ENCODE results near the gene PHOSPHO2.
A peak's percentile ranks its signal among the peaks of the same experiment; 100 is the strongest.

PHOSPHO2 gene

GRCh38 chr2:169715379-169716237, 21.3 kb downstream of the PHOSPHO2 start:
- DNase-seq (ENCODE audit: low read depth in 3 of 3, low spot score in 1 of 3): no peak

GRCh38 chr2:169716238-169716886, 22.1 kb downstream of the PHOSPHO2 start:
- DNase-seq (ENCODE audit: low read depth in 3 of 3, low spot score in 1 of 3): no peak

GRCh38 chr2:169716938-169717690, 22.8 kb downstream of the PHOSPHO2 start:
- no peak for DNase-seq (ENCODE audit: low read depth in 3 of 3, low spot score in 1 of 3)

- no peak for DNase-seq (ENCODE audit: low read depth in 3 of 3, low spot score in 1 of 3)
Observed at GRCh38 chr2:169717691-169718063, 23.4 kb downstream of the PHOSPHO2 start.

- no peak for DNase-seq (ENCODE audit: low read depth in 3 of 3, low spot score in 1 of 3)
Observed at GRCh38 chr2:169718930-169719504, 24.7 kb downstream of the PHOSPHO2 start.

GRCh38 chr2:169721016-169721415, 26.7 kb downstream of the PHOSPHO2 start:
- no peak for DNase-seq (ENCODE audit: low read depth in 3 of 3, low spot score in 1 of 3)

GRCh38 chr2:169727065-169727464, 32.8 kb downstream of the PHOSPHO2 start:
- no peak for DNase-seq (ENCODE audit: low read depth in 3 of 3, low spot score in 1 of 3)

GRCh38 chr2:169729274-169729605, 35.0 kb downstream of the PHOSPHO2 start:
- DNase-seq (ENCODE audit: low read depth in 3 of 3, low spot score in 1 of 3): no peak

GRCh38 chr2:169732075-169732474, 37.8 kb downstream of the PHOSPHO2 start:
- DNase-seq (ENCODE audit: low read depth in 3 of 3, low spot score in 1 of 3): no peak

- DNase-seq (ENCODE audit: low read depth in 3 of 3, low spot score in 1 of 3): no peak
Observed at GRCh38 chr2:169732583-169733358, 38.5 kb downstream of the PHOSPHO2 start.

GRCh38 chr2:169734169-169734847, 40.0 kb downstream of the PHOSPHO2 start:
- DNase-seq (ENCODE audit: low read depth in 3 of 3, low spot score in 1 of 3): peak in 1 of 3 donors; percentile 5

- DNase-seq (ENCODE audit: low read depth in 3 of 3, low spot score in 1 of 3): no peak
Observed at GRCh38 chr2:169735623-169736022, 41.4 kb downstream of the PHOSPHO2 start.

GRCh38 chr2:169736902-169737301, 42.6 kb downstream of the PHOSPHO2 start:
- no peak for DNase-seq (ENCODE audit: low read depth in 3 of 3, low spot score in 1 of 3)

- no peak for DNase-seq (ENCODE audit: low read depth in 3 of 3, low spot score in 1 of 3)
Observed at GRCh38 chr2:169738566-169739229, 44.4 kb downstream of the PHOSPHO2 start.

- no peak for DNase-seq (ENCODE audit: low read depth in 3 of 3, low spot score in 1 of 3)
Observed at GRCh38 chr2:169739351-169739750, 45.1 kb downstream of the PHOSPHO2 start.

GRCh38 chr2:169743549-169743948, 49.3 kb downstream of the PHOSPHO2 start:
- no peak for DNase-seq (ENCODE audit: low read depth in 3 of 3, low spot score in 1 of 3)

GRCh38 chr2:169746240-169746639, 52.0 kb downstream of the PHOSPHO2 start:
- no peak for DNase-seq (ENCODE audit: low read depth in 3 of 3, low spot score in 1 of 3)

- DNase-seq (ENCODE audit: low read depth in 3 of 3, low spot score in 1 of 3): no peak
Observed at GRCh38 chr2:169748319-169748718, 54.0 kb downstream of the PHOSPHO2 start.
